ENCODE measurements around the gene SRSF10. TPM values are rescaled to one million over a fixed set of nuclear protein-coding genes. Genes with fewer than 3 reads are reported as not detected.

SRSF10 gene
- total RNA-seq, 2 donors from 2014 or later = 94.3 to 94.9 TPM

DNA sequence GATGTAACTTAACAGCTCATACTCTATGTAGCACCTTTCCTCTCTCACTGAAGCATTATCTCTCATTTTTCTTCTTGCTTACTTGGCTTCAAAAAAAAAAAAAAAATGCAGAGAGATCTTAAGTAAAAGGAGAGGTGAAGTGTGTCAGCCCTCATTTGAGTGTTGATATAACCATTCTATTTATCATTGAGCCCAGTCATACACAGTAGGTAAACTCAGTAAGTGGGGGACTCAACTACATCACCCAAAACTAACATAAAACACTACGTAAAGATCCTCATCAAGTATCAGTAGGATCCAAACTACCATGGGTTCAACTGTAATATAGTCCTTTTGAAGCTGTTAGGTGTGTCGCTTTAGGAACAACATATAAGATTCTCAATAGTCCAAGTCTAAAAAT is 12.3 kb downstream of the SRSF10 start:
- no peaks in the 10 kb centered on the region for H3K36me3 ChIP-seq
- 65% methylated on average over 2 of the region's 2 CpGs for WGBS

DNA sequence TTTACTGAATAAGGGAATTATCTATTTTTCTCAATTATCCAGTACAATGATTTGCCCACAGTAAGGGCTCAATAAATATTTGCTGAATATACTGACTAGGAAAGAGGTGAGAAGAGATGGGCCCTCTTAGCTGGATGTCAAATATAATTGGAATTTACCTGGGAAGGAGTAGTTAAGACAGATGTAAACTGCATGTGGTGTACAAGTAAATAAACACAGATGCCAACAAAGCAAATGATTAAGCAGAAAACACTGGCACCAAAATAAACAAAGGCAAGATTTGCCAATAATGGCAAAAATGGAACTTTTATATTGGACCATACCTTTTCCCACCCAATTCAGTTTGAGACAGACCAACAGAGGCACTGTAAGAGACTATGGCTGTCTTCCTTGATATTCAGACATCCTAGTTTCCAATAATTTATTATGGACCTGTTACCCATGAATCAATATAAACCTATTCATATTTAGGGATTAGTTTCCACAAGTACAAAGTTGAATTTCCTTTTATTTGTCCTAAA is 13.1 kb downstream of the SRSF10 start:
- intact Hi-C loops (cut with DNase I) = no loop called here
- no peaks in the 10 kb centered on the region for H3K27me3 ChIP-seq (replicated peaks; ENCODE audit: insufficient read depth)
- no peaks in the 10 kb centered on the region for H3K36me3 ChIP-seq
- no peak for DNase-seq (ENCODE audit: low spot score)
- TF ChIP-seq POLR2AphosphoS5 (IDR thresholded peaks at IDR 0.05) (no peak), POLR2A (IDR thresholded peaks at IDR 0.05) (no peak)
- TF ChIP-seq, protein P1, sequence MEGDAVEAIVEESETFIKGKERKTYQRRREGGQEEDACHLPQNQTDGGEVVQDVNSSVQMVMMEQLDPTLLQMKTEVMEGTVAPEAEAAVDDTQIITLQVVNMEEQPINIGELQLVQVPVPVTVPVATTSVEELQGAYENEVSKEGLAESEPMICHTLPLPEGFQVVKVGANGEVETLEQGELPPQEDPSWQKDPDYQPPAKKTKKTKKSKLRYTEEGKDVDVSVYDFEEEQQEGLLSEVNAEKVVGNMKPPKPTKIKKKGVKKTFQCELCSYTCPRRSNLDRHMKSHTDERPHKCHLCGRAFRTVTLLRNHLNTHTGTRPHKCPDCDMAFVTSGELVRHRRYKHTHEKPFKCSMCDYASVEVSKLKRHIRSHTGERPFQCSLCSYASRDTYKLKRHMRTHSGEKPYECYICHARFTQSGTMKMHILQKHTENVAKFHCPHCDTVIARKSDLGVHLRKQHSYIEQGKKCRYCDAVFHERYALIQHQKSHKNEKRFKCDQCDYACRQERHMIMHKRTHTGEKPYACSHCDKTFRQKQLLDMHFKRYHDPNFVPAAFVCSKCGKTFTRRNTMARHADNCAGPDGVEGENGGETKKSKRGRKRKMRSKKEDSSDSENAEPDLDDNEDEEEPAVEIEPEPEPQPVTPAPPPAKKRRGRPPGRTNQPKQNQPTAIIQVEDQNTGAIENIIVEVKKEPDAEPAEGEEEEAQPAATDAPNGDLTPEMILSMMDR (IDR thresholded peaks at IDR 0.05) = no peak
- no peak overlapping the region for H3K27ac ChIP-seq
- H3K4me1 ChIP-seq (replicated peaks) = no peaks in the 10 kb centered on the region
- no peak overlapping the region for H3K4me3 ChIP-seq
- H3K9me3 ChIP-seq = no peaks in the 10 kb centered on the region

More for the DNA sequence above, 12.3 kb downstream of the SRSF10 start:
- H3K27me3 ChIP-seq (replicated peaks; ENCODE audit: insufficient read depth) = no peaks in the 10 kb centered on the region
- H3K4me1 ChIP-seq (replicated peaks) = no peaks in the 10 kb centered on the region
- DNase-seq (ENCODE audit: low spot score) = no peak
- no peak for TF ChIP-seq POLR2A (IDR thresholded peaks at IDR 0.05)
- no peak for TF ChIP-seq POLR2AphosphoS5 (IDR thresholded peaks at IDR 0.05)
- TF ChIP-seq, protein P1 (IDR thresholded peaks at IDR 0.05) = no peak
- no peak overlapping the region for H3K4me3 ChIP-seq
- no peaks in the 10 kb centered on the region for H3K9me3 ChIP-seq
- intact Hi-C loops (cut with DNase I) = no loop called here
- no peak overlapping the region for H3K27ac ChIP-seq

DNA sequence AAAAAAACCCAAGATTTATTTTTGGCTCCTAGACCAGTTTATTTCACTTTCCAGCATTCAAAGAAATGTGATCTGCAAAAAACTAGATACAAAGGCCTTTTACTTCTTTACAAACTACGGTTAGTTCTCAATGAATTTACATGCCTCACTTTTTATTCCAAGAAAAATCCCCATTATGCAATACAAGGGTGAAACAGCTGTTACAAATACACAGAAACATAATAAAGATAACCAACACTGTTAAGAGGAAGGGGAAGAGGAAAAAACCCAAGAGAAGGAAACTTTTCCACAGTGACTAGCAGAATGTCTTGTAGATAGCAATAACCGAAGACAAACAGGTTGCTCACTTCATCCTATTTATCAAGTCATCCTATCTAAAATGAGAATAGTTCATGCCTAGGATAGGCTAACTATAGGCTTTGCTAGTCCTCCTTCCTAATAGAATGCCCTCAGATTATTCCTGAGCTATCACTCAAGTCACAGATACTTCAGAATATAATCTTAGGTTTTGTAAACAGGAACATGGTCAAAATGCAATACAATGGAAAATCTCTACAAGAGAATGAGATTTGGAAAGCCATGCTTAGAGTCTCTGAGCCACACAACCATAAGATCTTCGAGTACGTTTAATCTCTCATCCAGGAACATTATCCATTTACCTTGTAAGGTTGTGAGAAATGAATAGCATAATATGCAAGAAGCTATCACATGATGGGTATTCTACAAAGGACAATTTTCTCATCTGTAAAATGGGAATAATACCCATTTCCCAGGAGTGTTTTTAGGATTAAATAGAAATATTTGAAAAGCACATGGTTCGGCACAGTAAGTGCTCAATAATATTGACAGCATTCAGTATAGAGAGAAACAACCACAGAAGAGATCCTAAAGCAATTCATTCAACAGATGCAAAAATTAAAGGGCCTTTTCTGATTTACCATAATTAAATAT is 15.1 kb downstream of the SRSF10 start:
- Histone ChIP-seq H3K4me1 (replicated peaks) (no peaks in the 10 kb centered on the region), H3K4me3 (no peak overlapping the region), H3K27ac (peak overlapping the region; percentile 4 to 19), H3K36me3 (no peaks in the 10 kb centered on the region), H3K27me3 (replicated peaks; ENCODE audit: insufficient read depth) (no peaks in the 10 kb centered on the region), H3K9me3 (no peaks in the 10 kb centered on the region)
- intact Hi-C loops (cut with DNase I) = loop anchor here (5.0 kb wide), 1 partner anchor 52 kb away; no protein-coding TSS in a partner anchor
- 66% methylated on average over 5 of the region's 5 CpGs for WGBS
- no peak for DNase-seq (ENCODE audit: low spot score)
- TF ChIP-seq POLR2AphosphoS5 (IDR thresholded peaks at IDR 0.05) (no peak), POLR2A (IDR thresholded peaks at IDR 0.05) (no peak)
- TF ChIP-seq, protein P1 (IDR thresholded peaks at IDR 0.05) = no peak

DNA sequence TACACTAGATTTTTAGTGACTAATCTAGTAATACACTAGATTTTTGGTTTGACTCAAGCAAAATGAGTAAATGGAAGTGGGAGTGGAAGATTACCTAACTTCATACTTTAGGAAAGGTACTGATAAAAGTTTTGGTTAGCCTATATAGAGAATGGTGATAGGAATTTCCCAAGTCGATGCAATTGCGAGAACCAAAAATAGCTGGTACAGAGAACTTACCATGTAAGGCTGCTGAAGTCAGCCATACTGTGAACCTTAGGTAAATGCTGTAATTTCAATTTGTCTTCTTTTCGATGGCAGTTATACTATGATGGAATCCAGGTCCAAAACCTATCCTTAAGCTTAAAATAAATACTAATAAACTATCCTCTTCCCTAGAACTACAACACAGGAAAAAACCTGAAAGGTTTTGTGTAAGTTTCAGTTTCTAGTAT is 15.9 kb downstream of the SRSF10 start:
- 69% methylated on average over 3 of the region's 3 CpGs for WGBS
- H3K27ac ChIP-seq = peak overlapping the region; percentile 4 to 19
- TF ChIP-seq POLR2A (IDR thresholded peaks at IDR 0.05) (no peak), POLR2AphosphoS5 (IDR thresholded peaks at IDR 0.05) (no peak)
- TF ChIP-seq, protein P1 (IDR thresholded peaks at IDR 0.05) = no peak
- H3K4me1 ChIP-seq (replicated peaks) = no peaks in the 10 kb centered on the region
- H3K27me3 ChIP-seq (replicated peaks; ENCODE audit: insufficient read depth) = no peaks in the 10 kb centered on the region
- no peaks in the 10 kb centered on the region for H3K36me3 ChIP-seq
- no peaks in the 10 kb centered on the region for H3K9me3 ChIP-seq
- no peak overlapping the region for H3K4me3 ChIP-seq
- intact Hi-C loops (cut with DNase I) = loop anchor here (5.0 kb wide), 1 partner anchor 53 kb away; no protein-coding TSS in a partner anchor
- no peak for DNase-seq (ENCODE audit: low spot score)
